ENCODE data around the gene TNN.

TNN gene

DNA sequence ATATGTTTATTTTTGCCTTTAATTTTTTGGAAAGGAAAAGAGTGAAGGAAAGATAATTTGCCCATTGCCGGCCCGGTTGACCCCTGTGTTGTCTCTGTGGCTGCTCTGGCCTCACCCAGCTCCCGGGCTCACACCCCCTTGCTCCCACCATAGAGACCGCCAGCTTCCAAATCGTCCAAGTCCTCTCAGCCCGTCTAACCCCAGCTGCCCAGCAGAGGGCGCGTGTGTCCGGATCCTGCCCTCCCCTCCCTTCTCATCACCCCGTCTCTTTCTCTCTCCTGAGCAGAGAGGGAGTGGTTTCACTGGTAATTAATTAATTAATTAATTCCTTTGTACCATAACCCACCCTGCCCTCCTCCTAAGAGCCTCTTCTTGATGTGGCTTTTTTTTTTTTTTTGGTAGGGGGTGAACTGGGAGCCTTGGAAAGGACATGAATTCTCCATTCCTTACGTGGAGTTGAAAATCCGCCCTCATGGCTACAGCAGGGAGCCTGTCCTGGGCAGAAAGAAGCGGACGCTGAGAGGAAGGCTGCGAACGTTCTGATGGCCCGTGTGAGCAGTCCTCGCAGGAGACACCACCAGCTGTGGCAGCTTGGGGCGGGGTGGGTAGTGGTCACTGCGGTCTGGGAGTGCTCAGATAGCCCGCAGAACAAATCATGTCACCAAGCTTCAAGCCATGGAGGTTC is 79.0 kb downstream of the TNN start:
- peak; percentile 49 for DNase-seq (ENCODE audit: low spot score)

DNA sequence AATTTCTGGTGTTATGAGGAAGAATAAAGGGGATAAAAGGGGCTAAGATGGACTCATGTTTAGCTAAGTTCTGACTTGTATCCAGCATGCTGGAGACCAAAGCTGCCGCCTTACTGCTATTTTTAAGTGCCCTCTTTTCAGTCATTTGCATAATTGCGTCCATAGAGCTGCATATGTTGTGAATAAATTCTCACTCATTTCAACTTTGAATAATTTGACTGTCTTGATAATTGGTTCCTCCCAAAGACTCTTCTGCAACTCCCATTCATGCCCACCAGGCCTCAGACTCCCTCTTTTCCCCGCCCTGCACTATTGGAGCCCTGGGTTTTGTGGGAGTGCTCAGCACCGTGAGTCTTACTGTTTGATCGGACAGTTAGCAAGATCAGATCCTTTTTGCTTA is 79.9 kb downstream of the TNN start:
- DNase-seq (ENCODE audit: low spot score) = no peak

DNA sequence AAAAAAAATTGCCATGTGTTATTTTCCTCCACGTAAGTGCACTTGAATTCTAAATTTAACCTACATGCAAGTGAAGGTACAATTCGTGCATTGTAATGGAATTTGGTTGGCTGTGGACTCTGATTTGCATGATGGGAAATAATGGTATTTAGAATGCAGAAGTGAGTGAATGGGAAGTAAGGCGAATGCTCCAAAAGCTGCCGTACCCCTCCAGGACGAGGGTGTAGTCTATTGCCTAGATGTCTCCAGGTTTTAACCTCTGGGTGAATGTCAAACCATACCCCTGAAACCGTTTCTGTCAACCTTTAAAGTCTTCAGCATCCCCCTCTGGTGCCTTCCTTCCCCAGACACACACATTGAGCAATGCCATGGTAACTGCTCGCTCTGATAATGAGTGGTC is 80.4 kb downstream of the TNN start:
- DNase-seq (ENCODE audit: low spot score) = no peak

DNA sequence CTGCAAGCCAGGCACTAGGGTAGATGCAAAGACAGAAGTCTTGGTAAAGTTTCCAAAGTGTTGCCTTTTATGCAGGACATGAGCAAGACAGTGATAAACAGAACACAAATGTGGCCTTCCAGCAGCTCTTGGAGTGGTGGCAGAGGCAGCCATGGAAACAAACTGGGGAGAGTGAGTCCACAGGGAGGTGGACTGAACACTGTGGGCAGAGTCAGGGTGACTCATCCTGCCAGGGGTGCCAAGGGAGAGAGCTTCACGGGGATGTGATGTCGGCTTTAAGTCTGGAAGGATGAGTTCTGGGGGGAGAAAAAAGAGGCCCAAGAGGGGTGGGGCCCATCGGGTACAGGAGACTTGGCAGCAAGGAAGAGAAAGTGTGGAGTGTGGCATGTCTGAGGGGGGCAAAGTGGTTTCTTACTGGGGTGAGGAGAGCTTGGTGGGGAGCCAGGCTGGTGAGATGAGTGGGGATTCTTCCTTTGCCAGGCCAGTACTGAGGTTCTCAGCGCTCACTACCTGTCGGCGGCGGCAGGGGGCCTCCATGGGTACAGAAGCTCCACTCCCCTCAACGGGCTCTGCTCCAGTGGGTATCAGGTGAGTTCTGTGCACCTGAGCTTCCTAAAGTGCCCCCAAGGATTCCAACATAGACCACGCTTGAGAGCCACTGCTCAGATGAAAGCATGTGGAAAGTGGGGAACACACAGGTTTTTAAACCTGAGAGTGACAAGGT is 83.1 kb downstream of the TNN start:
- DNase-seq (ENCODE audit: low spot score) = no peak

DNA sequence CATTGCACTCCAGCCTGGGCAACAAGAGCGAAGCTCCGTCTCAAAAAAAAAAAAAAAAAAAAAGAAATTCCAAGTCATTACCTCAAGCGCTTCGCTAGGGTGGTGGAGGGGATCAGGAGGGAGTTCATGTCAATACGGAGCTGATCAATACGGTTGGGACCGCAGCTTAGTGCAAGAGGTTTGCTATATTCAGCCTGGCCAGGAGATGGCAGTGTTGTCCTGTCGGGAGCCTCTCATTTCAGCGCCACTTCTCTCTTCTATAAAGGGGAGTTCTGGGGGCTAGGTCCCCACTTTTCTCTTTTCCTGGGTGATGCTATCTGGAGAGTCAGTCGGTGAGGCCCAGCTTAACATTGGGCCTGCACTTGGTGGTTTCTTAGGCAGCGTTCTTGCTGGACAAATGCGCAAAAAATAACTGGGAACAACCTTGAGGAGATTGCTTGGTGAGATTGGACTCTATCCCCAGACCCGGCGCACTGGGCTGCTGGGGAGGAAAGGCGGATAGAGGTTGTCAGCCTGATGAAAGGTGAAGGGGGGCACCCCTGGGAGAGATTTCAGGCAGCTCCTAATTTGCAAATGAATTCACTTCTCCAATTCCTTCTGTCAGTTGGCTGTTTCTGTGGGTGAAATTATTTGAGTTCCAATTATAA is 84.5 kb downstream of the TNN start:
- DNase-seq (ENCODE audit: low spot score) = peak; percentile 38

DNA sequence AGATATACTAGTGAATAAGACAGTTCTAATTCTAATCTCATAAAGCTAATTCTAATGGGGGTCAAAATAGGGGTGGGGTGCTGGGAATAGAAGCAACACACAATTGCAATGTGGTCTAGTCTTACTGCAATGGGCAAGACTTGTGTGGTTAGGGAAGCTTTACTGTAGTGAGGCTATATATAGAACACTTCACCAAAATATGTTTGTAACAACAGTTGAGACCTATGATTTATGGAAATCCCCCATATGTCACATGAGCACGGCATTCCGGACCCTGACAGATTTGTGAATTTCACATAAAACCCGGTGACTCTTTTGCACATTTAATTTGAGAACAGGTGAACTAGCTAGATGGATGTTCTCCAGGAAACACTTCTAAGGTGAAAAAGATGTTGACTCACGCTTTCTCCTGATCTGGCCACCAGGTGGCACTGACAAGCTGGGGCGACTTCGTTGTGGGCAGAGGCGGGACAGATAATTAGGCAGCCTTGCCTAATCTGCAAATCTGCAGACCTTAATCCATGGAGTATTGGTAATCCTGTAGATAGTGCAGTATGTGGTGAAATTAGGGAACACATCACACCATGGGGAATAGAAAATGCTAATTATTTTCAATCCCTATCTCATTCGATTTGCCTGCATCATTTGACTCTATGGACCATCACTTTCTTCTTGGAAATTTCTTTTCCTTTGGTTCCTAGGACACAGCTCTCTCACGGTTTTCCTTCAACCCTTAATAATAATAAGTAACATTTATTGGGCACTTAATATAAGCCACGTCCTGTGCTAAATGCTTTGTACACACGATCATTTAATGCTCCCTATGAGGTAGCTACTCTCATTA is 87.2 kb downstream of the TNN start:
- DNase-seq (ENCODE audit: low spot score) = peak; percentile 59

DNA sequence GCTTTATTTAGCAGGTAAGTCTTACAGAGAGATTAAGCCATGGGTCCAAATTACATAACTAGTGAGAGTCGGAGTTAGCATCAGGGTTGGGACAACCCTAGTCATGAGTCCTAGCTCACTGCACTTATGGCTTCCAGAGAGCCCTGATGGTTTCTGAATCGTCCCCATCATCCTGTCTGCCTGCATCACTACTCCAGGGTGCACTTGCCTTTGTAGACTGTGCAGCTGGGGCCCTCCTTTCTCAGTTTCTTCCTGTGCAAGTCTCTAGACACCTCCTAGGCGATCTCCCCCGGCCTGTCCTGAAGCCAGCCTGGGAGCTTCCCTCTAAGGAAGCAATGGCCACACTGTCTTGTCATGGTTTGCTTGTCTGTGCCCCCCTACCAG is 87.8 kb downstream of the TNN start:
- no peak for DNase-seq (ENCODE audit: low spot score)

DNA sequence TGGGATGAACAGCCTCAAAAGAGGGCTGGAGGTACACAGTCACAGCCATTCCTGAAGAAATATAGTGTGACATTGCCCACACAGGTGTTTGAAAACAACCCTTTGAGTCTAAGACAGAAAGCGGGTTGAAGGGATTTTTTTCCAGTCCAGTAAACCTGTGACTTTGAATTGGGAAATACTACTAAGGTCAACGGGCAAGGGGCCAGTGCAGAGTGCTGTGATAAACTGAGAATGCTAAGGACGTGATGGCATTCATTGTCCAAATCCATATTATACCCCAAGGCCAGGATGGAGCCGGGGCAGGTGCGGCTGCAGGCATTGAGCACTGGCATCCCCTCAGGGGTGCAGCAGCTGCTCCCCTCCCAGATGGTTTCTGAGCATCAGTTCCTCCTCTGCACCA is 88.3 kb downstream of the TNN start:
- no peak for DNase-seq (ENCODE audit: low spot score)

DNA sequence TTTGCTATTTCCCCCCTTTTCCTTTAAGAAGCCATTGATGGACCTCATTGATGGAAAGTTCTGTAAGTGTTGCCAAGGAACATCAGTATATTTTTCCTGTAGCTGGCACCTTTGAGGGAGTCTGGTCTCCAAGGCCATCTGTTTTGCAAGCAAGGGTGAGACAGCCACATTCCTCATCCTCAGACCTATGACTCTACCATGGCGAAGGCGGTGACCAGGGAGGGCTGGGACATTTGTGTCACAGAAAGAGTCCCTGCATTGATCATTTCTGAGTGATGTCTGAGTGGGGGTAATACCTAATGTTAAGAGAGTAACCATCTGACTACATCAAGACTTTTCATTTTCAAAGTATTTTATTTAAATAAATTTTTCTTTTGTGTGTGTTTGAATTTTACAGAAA is 89.6 kb downstream of the TNN start:
- no peak for DNase-seq (ENCODE audit: low spot score)

DNA sequence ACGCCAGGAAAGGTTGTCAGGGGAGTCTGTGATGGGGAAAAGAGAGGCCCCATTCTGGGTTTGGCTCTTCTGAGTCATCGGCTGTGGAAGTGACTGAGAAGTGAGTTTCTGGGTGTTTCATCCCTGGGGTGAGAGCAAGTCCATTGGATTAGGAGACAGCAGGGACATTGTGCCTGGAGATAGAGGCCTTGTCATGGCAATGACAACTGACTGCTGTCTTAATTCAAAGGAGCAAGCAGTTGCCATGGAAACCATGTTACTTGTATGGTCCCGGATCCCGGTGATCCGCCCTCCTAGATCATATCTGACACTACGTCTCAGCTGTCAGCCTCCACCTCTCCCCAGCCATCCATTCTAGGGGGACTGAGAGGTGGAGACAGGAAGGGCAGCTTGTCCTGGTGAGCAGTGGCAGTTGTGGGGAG is 90.5 kb downstream of the TNN start:
- DNase-seq (ENCODE audit: low spot score) = no peak

DNA sequence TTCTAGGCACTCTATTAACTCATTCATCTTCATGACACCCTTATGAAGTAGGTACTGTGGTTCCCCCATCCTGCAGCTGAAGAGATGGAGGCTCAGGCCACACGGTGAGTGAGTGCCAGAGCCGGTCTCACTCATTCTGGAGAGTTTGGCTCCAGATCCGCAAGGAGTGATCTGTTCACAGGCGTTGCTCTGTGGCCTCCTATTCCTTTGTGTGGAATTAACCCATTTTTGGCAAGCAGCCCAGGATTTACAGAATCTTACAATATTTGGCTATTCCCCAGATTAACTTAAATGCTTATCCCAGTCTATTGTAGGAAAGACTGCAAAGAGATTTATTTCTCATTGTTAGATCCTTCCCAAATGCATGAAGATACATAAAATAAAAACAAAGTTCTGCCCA is 95.3 kb downstream of the TNN start:
- DNase-seq (ENCODE audit: low spot score) = no peak

DNA sequence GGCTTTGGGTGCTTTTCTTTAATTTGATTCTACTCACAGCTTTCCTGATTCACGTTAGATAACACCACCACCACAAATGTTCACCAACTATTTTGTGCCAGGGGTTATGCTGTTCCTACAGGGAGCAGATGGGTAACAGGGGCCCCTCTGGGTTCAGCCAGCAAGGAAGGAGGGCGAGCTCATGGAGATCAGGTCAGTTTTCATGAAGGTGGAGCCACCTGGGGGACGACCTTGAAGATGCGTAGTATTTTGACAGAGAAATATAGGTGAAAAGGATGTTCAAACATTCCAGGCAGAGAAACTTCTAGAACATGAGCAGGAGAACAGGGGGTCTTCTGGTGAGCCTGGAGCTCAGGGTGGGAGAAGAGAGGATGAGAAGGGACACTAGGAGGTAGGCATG is 96.1 kb downstream of the TNN start:
- DNase-seq (ENCODE audit: low spot score) = no peak

DNA sequence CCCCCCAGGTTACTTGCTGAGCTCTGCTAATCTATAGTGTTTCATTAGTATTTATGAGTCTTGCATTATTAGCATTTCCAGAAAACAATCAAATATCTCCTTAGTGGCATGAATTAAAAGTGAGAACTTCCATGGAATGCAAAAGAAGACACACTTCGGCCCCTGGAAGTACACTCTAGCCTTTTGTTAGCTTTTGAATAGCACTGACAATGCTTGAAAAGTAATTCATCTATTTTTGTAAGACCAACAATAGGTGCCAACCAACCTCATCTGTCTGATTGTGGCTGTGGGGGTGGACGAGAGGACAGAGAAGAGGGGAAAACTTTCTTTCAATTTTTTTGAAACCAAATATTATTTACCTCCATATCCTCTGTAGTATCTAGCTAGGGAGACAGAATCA is 97.1 kb downstream of the TNN start:
- no peak for DNase-seq (ENCODE audit: low spot score)

DNA sequence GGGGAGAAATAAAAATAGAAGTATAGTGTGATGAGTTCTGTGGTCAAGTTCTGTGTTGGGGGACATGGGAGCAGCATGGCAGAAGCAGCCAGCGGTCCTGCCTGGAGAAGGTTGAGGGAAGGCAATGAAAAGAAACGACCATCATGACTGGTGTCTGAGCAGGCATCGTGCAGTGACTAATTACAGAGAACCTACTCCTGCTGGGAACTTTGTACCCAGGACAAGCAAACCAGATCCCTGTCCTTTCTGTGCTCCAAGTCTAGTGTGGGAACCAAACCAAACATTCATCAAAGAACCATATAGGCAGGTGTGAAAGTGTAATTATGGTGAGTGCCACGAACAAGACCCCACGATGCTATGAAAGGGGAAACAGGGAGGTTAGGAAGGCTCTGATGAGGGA is 99.1 kb downstream of the TNN start:
- no peak for DNase-seq (ENCODE audit: low spot score)

DNA sequence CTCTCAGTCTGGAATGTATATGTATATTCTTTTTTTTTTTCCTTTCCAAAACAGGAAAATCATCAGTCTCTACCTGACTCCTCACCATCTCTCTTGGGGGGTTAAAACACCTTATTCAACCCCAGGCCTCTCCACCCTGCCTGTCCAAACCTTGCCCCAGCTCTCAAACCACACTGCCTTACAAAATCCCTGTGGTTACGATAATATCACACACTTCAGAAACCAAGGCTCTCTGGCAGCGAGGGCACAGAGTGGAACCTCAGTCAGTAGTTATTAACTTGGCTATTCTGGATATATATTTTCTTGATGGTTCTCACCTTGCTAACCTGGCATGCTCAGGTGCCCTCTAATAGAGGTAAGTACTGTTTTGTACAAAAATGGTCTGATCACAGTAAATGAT is 100.2 kb downstream of the TNN start:
- DNase-seq (ENCODE audit: low spot score) = no peak

DNA sequence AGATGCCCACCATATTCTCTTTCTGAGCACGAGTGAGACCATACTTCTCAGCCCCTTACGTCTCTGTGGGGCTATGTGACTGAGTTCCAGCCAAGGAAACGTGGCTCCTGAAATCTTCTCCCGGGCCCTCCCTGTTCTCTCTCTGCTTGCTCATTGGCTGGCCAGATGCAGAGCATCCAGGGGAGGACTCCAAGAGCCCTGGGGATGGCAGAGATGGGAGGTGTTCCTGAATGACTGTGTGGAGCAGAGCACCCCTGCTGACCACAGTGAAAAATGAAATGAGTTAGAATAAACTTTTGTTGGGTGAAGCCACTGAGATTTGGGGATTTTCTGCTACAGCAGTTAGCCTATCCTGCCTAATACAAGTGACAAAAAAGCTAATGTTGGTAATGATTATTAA is 101.1 kb downstream of the TNN start:
- no peak for DNase-seq (ENCODE audit: low spot score)

DNA sequence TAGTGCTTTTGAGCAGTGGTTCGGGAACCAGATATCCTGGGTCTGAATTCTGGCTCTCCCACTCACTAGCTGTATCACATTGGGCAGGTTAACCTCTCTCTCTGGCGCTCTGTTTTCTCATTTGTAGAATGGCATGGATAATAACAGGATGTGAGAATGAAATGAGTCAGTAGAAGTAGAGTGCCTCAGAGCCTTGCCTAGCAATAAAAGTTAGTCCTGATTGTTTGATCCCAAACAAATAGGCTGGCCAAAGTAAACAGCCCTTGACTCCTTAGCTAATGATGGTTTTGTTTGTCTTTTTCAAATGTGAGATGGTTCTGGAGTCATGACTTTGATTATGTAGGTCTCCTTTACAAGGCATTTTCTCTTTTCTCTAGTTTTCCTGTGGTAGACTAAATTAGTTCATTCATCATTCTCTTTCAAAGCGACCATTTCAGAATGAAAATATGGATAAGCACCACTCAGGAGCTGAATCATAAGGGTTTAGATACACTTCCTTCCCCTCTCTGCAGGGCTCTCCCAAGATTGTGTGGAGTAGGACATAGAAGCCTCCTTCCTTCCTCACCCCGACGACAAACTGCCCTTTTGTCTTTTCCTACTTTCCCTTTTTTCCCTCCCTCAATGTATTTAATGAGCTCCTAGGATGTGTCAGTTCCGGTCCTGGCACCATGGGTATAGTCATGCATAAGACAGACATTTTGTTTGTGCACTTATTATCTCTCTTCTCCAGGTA is 101.8 kb downstream of the TNN start:
- DNase-seq (ENCODE audit: low spot score) = peak; percentile 87

DNA sequence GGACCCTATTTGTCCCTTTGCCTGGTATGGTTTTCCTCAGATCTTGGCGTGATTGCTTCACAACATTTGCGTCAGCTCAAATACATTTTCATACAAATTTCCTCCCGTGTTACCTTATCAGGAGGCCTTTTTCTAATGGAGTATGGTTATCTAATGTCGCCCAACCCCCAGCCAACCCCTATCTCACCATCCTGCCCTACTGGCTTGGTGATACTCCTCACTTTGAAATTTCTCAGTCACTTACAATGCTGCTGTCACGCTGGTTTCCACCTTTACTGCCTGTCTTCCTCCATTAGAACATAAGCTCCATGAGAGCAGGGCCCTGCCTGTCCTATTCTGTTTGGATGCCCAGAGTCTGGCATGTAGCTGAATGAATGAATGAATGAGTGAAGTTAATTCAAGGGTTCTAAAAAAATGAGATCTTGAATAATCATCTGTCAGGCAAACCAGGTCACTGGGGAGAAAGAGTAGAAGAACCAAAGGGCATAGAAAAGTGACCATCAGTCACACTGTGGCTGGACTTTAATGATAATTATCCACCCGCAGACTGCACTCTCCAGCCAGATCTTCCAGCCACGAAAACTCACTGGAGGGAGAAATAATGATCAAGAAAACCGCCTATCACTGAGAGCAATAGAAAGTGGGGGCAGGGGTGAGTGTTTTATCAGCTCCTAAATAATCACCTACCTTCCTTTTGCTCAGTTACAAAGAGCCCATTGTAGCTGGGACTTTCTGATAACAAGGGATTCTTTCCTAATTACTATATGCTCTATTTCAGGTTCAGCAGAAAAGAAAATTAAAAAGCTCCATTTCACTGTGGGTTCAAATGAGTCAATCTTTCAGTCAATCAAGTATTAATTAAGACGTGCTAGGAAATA is 103.6 kb downstream of the TNN start:
- DNase-seq (ENCODE audit: low spot score) = no peak

DNA sequence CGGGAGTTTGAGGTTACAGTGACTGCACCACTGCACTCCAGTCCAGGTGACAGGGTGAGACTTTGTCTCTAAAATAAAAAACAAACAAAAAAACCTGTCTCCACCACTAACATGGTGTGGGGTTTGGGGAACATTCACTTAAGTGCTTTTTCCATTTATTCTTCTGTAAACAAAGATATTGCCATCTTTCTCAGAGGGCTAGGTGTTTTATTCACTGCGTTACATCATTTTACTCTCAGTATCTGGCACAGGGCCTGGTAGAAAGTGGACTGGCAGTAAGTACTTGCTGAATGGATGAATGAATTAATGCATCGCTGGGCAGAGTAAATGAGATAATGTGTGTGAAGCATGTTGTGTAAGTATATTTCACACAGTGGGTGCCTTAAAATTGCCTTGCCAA is 104.9 kb downstream of the TNN start:
- no peak for DNase-seq (ENCODE audit: low spot score)

DNA sequence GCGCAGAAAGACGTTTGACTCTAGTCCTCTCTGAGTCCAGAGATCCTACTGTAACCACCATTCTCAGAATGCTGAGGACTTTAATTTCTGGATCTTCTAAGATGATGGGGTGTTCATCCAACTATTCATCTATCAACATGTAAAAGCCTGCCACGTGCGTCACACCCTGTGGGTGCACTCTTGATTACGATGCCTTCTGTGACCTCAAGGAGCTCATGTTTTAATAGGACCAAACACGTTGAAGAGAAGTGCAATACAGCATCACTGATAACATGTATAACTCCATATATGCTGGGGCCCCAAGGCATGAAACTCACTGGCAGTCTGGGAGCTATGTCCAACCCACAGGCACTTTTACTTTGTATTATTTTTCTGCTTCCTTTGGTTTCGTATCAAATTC is 105.9 kb downstream of the TNN start:
- no peak for DNase-seq (ENCODE audit: low spot score)
